ENCODE measurements around the gene MGST1. TPM values are rescaled to one million over a fixed set of nuclear protein-coding genes. Genes with fewer than 3 reads are reported as not detected.

Gene MGST1
- polyA plus RNA-seq: 100 to 1,000 TPM in 1 of 4 donors, 10 to 100 TPM in 3; 34.7 to 290 (median 79.7) TPM
- long read RNA-seq, donor 1, transcript MGST1-219 (1 exons, 1,842 nt): minor isoform, 47 of 232 reads
- long read RNA-seq, donor 1, transcript MGST1-205 (4 exons, 914 nt): major isoform, 144 of 232 reads
- long read RNA-seq, donor 1, partial matches to known transcripts: 28 of 232 reads
- long read RNA-seq, donor 1, other reads (novel, unspliced or antisense): 0 of 232 reads
- long read RNA-seq, donor 2, transcript MGST1-205 (4 exons, 914 nt): major isoform, 40 of 55 reads
- long read RNA-seq, donor 2, transcript MGST1-219 (1 exons, 1,842 nt): minor isoform, 7 of 55 reads
- long read RNA-seq, donor 2, partial matches to known transcripts: 5 of 55 reads
- long read RNA-seq, donor 2, other reads (novel, unspliced or antisense): 0 of 55 reads
- long read RNA-seq, donor 3, transcript MGST1-219 (1 exons, 1,842 nt): minor isoform, 26 of 87 reads
- long read RNA-seq, donor 3, transcript MGST1-205 (4 exons, 914 nt): major isoform, 39 of 87 reads
- long read RNA-seq, donor 3, partial matches to known transcripts: 13 of 87 reads
- long read RNA-seq, donor 3, other reads (novel, unspliced or antisense): 0 of 87 reads
- long read RNA-seq, donor 4, partial matches to known transcripts: 0 of 1 reads
- long read RNA-seq, donor 4, other reads (novel, unspliced or antisense): 0 of 1 reads
- long read RNA-seq, donor 5, transcript MGST1-219 (1 exons, 1,842 nt): major isoform, 11 of 24 reads
- long read RNA-seq, donor 5, transcript MGST1-205 (4 exons, 914 nt): minor isoform, 8 of 24 reads
- long read RNA-seq, donor 5, partial matches to known transcripts: 0 of 24 reads
- long read RNA-seq, donor 5, other reads (novel, unspliced or antisense): 0 of 24 reads
- long read RNA-seq, donor 6, transcript MGST1-219 (1 exons, 1,842 nt): minor isoform, 10 of 56 reads
- long read RNA-seq, donor 6, transcript MGST1-205 (4 exons, 914 nt): major isoform, 34 of 56 reads
- long read RNA-seq, donor 6, partial matches to known transcripts: 5 of 56 reads
- long read RNA-seq, donor 6, other reads (novel, unspliced or antisense): 0 of 56 reads
- long read RNA-seq, donor 7: 0 reads
- long read RNA-seq, donor 8, partial matches to known transcripts: 0 of 2 reads
- long read RNA-seq, donor 8, other reads (novel, unspliced or antisense): 0 of 2 reads
- long read RNA-seq, donor 9, transcript MGST1-219 (1 exons, 1,842 nt): minor isoform, 6 of 22 reads
- long read RNA-seq, donor 9, transcript MGST1-205 (4 exons, 914 nt): major isoform, 15 of 22 reads
- long read RNA-seq, donor 9, partial matches to known transcripts: 0 of 22 reads
- long read RNA-seq, donor 9, other reads (novel, unspliced or antisense): 0 of 22 reads
- long read RNA-seq, donor 10, transcript MGST1-205 (4 exons, 914 nt): major isoform, 40 of 61 reads
- long read RNA-seq, donor 10, transcript MGST1-219 (1 exons, 1,842 nt): minor isoform, 10 of 61 reads
- long read RNA-seq, donor 10, partial matches to known transcripts: 6 of 61 reads
- long read RNA-seq, donor 10, other reads (novel, unspliced or antisense): 0 of 61 reads

DNA sequence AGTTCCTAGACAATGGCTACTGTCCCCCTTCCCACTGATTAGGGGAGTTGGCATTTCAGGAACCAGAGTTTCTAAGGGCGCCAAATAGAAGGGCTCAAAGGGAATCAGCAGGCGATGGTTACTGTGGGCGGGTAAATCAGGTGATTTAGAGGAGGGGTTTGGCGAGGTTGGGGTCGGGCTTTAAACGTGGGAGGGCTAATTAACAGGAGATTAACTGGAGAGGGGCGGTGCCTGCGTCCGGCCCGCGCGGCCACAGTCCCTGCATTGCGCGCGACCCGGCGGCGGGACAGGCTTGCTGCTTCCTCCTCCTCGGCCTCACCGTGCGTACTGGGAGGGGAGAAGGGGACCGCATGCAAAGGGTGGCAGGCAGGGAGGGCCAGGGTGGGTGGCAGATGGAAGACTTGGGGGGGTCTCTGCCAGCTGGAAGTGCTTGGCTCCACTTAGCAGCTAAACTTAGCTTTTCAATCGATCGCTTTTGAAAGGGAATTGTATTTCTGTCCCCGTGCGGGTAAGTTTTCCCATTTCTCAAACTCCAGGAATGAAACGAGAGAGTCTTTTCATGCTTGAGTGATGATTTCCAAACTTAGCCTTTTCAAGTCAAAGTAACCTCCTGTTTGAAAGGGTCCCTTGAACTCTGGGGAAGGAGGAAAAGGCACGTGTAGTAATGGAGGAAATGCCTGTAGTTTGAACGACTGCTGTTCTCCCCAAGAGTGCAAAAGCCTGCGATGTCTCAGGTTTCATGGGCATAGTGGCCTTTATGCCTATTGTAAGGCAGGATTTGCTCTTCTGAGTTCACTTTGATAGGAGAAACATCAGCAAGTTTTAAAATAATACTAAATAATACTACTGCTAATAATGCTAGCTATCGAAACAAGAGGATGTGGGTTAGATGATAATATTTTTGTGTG lies at the start of gene MGST1:
TSS of gene MGST1 (plus strand) at position 255 of the 908 bp plus-strand sequence. CDS start 6,608 bp downstream, outside the sequence.
- FAIRE-seq (no peak), DNase-seq (peak; percentile 72 to 85)
- peak within 1 kb of the TSS; percentile 62 to 83 (median 68) for H3K27ac ChIP-seq (ENCODE audit: low read depth in 1 of 3, low read length in 2 of 3)
- WGBS, 3 donors: 1 to 6% (median 3%) methylated on average over 27 to 31 of the region's 31 CpGs
- H3K27me3 ChIP-seq (ENCODE audit: control insufficient read depth in 3 of 3, insufficient read depth in 3 of 3, low read length in 3 of 3): no peaks in the 10 kb centered on the region
- no peaks in the 10 kb centered on the region for H3K36me3 ChIP-seq (ENCODE audit: control insufficient read depth in 3 of 3, insufficient read depth in 2 of 3, low read depth in 1 of 3, low read length in 3 of 3)
- peaks cover 0 to 5% (median 0%) of the 10 kb centered on the region in 3 donors for H3K4me1 ChIP-seq (ENCODE audit: control insufficient read depth in 3 of 3, insufficient read depth in 2 of 3, low read depth in 1 of 3, low read length in 2 of 3)
- no peaks in the 10 kb centered on the region for H3K9me3 ChIP-seq (ENCODE audit: control insufficient read depth in 2 of 2, insufficient read depth in 1 of 2, low read depth in 1 of 2, low read length in 1 of 2)
- H3K4me3 ChIP-seq (ENCODE audit: low read depth in 1 of 3, low read length in 3 of 3): peak within 1 kb of the TSS; percentile 42 to 71 (median 66)

GRCh38 chr12:16299403-16299802 lies 48.0 kb upstream of the MGST1 start:
- no peak overlapping the region for H3K27ac ChIP-seq (ENCODE audit: low read depth in 1 of 3, low read length in 2 of 3)
- DNase-seq (no peak), FAIRE-seq (no peak)
- no peaks in the 10 kb centered on the region for H3K36me3 ChIP-seq (ENCODE audit: control insufficient read depth in 3 of 3, insufficient read depth in 2 of 3, low read depth in 1 of 3, low read length in 3 of 3)
- 17 to 52% (median 36%) methylated on average over 2 of the region's 2 CpGs for WGBS, 3 donors
- H3K4me3 ChIP-seq (ENCODE audit: low read depth in 1 of 3, low read length in 3 of 3): no peak overlapping the region
- H3K9me3 ChIP-seq (ENCODE audit: control insufficient read depth in 2 of 2, insufficient read depth in 1 of 2, low read depth in 1 of 2, low read length in 1 of 2): no peaks in the 10 kb centered on the region
- no peaks in the 10 kb centered on the region for H3K4me1 ChIP-seq (ENCODE audit: control insufficient read depth in 3 of 3, insufficient read depth in 2 of 3, low read depth in 1 of 3, low read length in 2 of 3)
- H3K27me3 ChIP-seq (ENCODE audit: control insufficient read depth in 3 of 3, insufficient read depth in 3 of 3, low read length in 3 of 3): no peaks in the 10 kb centered on the region

DNA sequence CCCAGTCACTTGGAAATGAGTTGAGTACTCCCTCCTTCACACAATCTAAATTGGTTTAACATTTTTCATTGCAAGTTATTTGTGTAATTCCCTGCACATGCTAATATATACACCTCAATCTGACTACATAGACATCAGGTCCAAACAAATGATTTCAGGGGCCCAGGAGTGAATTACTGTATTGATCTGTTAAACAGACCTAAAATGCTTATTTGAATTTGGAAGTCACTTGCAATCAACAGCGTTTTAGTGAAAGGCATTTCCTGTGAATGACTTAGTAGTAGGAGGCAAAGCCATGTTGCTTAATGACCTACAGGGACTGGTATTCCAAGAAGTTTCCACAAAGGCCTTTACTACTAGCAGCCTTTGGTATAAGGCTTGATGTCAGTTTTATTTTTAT lies 47.3 kb upstream of the MGST1 start:
- Histone ChIP-seq H3K4me3 (ENCODE audit: low read depth in 1 of 3, low read length in 3 of 3) (no peak overlapping the region), H3K4me1 (ENCODE audit: control insufficient read depth in 3 of 3, insufficient read depth in 2 of 3, low read depth in 1 of 3, low read length in 2 of 3) (no peaks in the 10 kb centered on the region), H3K9me3 (ENCODE audit: control insufficient read depth in 2 of 2, insufficient read depth in 1 of 2, low read depth in 1 of 2, low read length in 1 of 2) (no peaks in the 10 kb centered on the region), H3K36me3 (ENCODE audit: control insufficient read depth in 3 of 3, insufficient read depth in 2 of 3, low read depth in 1 of 3, low read length in 3 of 3) (no peaks in the 10 kb centered on the region), H3K27me3 (ENCODE audit: control insufficient read depth in 3 of 3, insufficient read depth in 3 of 3, low read length in 3 of 3) (no peaks in the 10 kb centered on the region), H3K27ac (ENCODE audit: low read depth in 1 of 3, low read length in 2 of 3) (no peak overlapping the region)
- 42 to 87% (median 51%) methylated on average over 1 of the region's 1 CpG for WGBS, 3 donors
- no peak for DNase-seq
- no peak for FAIRE-seq

- no peaks in the 10 kb centered on the region for H3K36me3 ChIP-seq (ENCODE audit: control insufficient read depth in 3 of 3, insufficient read depth in 2 of 3, low read depth in 1 of 3, low read length in 3 of 3)
- no peak overlapping the region for H3K27ac ChIP-seq (ENCODE audit: low read depth in 1 of 3, low read length in 2 of 3)
- no peaks in the 10 kb centered on the region for H3K9me3 ChIP-seq (ENCODE audit: control insufficient read depth in 2 of 2, insufficient read depth in 1 of 2, low read depth in 1 of 2, low read length in 1 of 2)
- no peak for DNase-seq
- 85 to 99% (median 94%) methylated on average over 7 of the region's 7 CpGs for WGBS, 3 donors
- H3K27me3 ChIP-seq (ENCODE audit: control insufficient read depth in 3 of 3, insufficient read depth in 3 of 3, low read length in 3 of 3): no peaks in the 10 kb centered on the region
- no peak for FAIRE-seq
- H3K4me1 ChIP-seq (ENCODE audit: control insufficient read depth in 3 of 3, insufficient read depth in 2 of 3, low read depth in 1 of 3, low read length in 2 of 3): no peaks in the 10 kb centered on the region
- H3K4me3 ChIP-seq (ENCODE audit: low read depth in 1 of 3, low read length in 3 of 3): no peak overlapping the region
These were observed 46.7 kb upstream of the MGST1 start for GRCh38 chr12:16300736-16301135.

GRCh38 chr12:16303939-16304338 lies 43.5 kb upstream of the MGST1 start:
- Histone ChIP-seq H3K27me3 (ENCODE audit: control insufficient read depth in 3 of 3, insufficient read depth in 3 of 3, low read length in 3 of 3) (no peaks in the 10 kb centered on the region), H3K27ac (ENCODE audit: low read depth in 1 of 3, low read length in 2 of 3) (no peak overlapping the region), H3K9me3 (ENCODE audit: control insufficient read depth in 2 of 2, insufficient read depth in 1 of 2, low read depth in 1 of 2, low read length in 1 of 2) (no peaks in the 10 kb centered on the region), H3K36me3 (ENCODE audit: control insufficient read depth in 3 of 3, insufficient read depth in 2 of 3, low read depth in 1 of 3, low read length in 3 of 3) (no peaks in the 10 kb centered on the region), H3K4me1 (ENCODE audit: control insufficient read depth in 3 of 3, insufficient read depth in 2 of 3, low read depth in 1 of 3, low read length in 2 of 3) (no peaks in the 10 kb centered on the region), H3K4me3 (ENCODE audit: low read depth in 1 of 3, low read length in 3 of 3) (no peak overlapping the region)
- DNase-seq (no peak), FAIRE-seq (no peak)
- 41 to 46% (median 44%) methylated on average over 2 of the region's 2 CpGs for WGBS, 3 donors

DNA sequence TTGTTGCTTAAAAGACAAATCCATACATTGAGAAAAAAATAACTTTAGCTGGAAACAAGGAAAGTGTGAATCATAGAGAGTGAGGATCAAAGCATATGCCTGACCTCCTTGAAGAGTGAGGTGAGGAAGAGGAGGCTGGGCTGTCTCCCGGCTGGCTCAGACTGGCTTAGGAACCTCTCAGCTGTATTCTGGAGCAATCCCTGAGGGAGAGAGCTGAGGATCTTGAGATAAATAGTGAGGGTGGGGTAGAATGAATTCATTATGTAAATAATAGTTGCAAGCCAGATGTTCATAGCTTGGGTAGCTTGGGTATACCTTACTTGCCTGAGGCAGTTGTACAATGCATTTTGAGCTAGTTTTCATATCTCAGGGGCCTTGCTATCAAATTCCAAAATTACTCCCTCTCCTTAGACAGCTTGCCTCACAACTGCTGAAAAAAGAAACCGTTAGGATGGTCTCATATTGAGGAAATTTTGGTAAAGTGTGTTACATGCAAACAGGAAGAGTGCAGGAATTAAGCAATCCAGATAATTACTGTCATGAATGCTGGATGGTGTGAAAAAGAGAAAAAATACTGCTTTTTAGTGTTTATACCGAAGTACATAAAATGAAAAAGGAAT lies 39.5 kb upstream of the MGST1 start:
- peaks cover 0 to 2% of the 10 kb centered on the region in 2 donors for H3K9me3 ChIP-seq (ENCODE audit: control insufficient read depth in 2 of 2, insufficient read depth in 1 of 2, low read depth in 1 of 2, low read length in 1 of 2)
- H3K27me3 ChIP-seq (ENCODE audit: control insufficient read depth in 3 of 3, insufficient read depth in 3 of 3, low read length in 3 of 3): no peaks in the 10 kb centered on the region
- no peak for DNase-seq
- no peaks in the 10 kb centered on the region for H3K4me1 ChIP-seq (ENCODE audit: control insufficient read depth in 3 of 3, insufficient read depth in 2 of 3, low read depth in 1 of 3, low read length in 2 of 3)
- H3K27ac ChIP-seq (ENCODE audit: low read depth in 1 of 3, low read length in 2 of 3): no peak overlapping the region
- FAIRE-seq: no peak
- H3K4me3 ChIP-seq (ENCODE audit: low read depth in 1 of 3, low read length in 3 of 3): no peak overlapping the region
- 67 to 82% (median 74%) methylated on average over 3 of the region's 3 CpGs for WGBS, 3 donors
- H3K36me3 ChIP-seq (ENCODE audit: control insufficient read depth in 3 of 3, insufficient read depth in 2 of 3, low read depth in 1 of 3, low read length in 3 of 3): no peaks in the 10 kb centered on the region

GRCh38 chr12:16310934-16311333 lies 36.5 kb upstream of the MGST1 start:
- 54 to 59% (median 59%) methylated on average over 1 of the region's 1 CpG for WGBS, 3 donors
- no peaks in the 10 kb centered on the region for H3K36me3 ChIP-seq (ENCODE audit: control insufficient read depth in 3 of 3, insufficient read depth in 2 of 3, low read depth in 1 of 3, low read length in 3 of 3)
- no peak overlapping the region for H3K4me3 ChIP-seq (ENCODE audit: low read depth in 1 of 3, low read length in 3 of 3)
- H3K27ac ChIP-seq (ENCODE audit: low read depth in 1 of 3, low read length in 2 of 3): no peak overlapping the region
- DNase-seq: no peak
- FAIRE-seq: no peak
- H3K9me3 ChIP-seq (ENCODE audit: control insufficient read depth in 2 of 2, insufficient read depth in 1 of 2, low read depth in 1 of 2, low read length in 1 of 2): peaks cover 0 to 2% of the 10 kb centered on the region in 2 donors
- no peaks in the 10 kb centered on the region for H3K27me3 ChIP-seq (ENCODE audit: control insufficient read depth in 3 of 3, insufficient read depth in 3 of 3, low read length in 3 of 3)
- H3K4me1 ChIP-seq (ENCODE audit: control insufficient read depth in 3 of 3, insufficient read depth in 2 of 3, low read depth in 1 of 3, low read length in 2 of 3): no peaks in the 10 kb centered on the region
